Stimulated activated CD8-positive, alpha-beta memory T cell treated with anti-CD3 and anti-CD28 coated beads, Interleukin-15, amount 100 ng/mL, for 4 hours (primary cell): ENCODE measurements around the gene ZNF107.
"Not testable (repeated sequence)": the region's sequence is repeated elsewhere in the genome, so short reads cannot be mapped to it uniquely, and the experiment has no call there.

Experiments used
- DNase-seq, 2 donors: peaks; one replicate each; pipeline ENCODE4 v3.0.0-alpha.2; 2020; ENCODE audit warnings: low read depth in 2 of 2

The ZNF107 gene

DNA sequence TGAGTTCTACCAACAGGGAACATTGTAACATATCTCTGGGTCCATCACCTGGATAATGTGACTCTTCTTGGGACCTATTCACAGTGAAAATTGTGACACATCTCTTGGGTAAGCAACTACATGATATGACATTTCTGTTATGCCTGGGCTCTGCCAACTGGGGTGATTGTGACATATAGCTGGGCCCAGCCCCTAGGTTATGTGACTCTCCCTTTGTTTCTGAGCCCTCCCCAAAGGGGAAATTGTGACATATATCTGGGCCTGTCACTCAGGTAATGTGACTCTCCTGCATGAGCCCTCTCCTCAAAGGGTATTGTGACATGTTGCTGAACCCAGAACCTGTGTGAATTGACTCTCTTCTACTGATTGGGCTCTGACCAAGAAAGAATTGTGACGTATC lies 22.4 kb upstream of the ZNF107 start:
- DNase-seq, result no peak

DNA sequence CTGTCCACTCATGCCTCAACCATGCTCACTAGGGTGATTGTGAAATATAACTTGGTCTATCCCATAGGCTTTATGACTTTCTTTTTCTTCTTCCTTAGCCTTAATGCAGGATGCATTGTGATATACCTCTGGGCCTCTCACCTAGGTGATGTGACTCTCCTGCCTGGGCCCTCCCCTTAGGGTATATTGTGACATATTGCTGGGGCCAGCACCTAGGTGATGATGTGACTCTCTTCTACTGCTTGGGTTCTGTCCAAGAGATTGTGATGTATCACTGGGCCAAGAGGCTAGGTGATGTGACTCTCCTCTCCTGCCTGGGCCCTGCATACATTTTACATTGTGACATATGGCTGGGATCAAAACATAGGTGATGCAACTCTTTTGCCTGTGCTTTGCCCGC lies 14.7 kb upstream of the ZNF107 start:
- no peak for DNase-seq

- no peak for DNase-seq
These were observed 14.2 kb upstream of the ZNF107 start for GRCh38 chr7:64651632-64652165.

DNA sequence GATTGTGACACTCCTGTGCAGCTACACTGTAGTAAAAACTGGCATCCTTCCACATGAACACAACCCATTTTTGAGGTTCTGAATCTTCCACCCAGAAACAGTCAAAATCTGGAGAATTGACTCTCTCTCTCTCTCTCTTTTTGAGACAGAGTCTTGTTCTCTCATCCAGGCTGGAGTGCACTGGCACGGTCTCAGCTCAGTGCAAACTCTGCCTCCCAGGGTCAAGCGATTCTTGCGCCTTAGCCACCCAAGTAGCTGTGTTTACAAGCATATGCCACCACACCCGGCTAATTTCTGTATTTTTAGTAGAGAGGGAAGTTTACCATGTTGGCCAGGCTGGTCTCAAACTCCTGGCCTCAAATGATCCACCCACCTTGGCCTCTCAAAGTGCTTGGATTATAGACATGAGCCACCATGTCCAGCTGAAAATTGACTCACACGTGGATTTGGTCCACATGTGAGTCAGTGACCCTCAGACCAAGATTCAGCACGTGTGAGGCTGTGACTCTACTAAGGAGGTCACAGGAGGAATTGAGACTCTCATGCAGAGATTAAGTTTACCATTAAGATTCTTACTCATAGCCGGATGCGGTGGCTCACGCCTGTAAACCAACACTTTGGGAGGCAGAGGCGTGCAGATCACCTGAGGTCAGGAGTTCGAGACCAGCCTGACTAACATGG lies 12.1 kb upstream of the ZNF107 start:
- no peak for DNase-seq

- DNase-seq, result no peak
These were observed 11.0 kb upstream of the ZNF107 start for GRCh38 chr7:64654796-64655548.

- no peak for DNase-seq
These were observed 10.1 kb upstream of the ZNF107 start for GRCh38 chr7:64655811-64656210.

DNA sequence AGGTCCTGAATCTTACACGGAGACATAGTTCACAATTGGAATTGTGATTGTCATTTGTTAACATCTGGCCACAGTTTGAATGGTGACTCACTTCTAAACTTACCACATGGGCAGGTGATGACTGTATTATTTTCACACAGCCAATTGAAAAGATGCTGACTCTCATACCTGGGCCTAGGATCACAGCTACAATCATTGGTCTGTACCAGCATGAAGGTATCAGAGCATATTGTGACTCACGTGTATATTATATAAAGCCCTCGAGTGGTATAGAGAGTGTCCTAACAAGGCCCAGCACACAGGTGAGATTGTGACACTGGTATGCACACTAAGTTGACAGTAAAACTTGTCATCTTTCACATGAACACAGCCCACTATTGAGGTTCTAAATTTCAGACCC lies 9.4 kb upstream of the ZNF107 start:
- DNase-seq, result no peak

DNA sequence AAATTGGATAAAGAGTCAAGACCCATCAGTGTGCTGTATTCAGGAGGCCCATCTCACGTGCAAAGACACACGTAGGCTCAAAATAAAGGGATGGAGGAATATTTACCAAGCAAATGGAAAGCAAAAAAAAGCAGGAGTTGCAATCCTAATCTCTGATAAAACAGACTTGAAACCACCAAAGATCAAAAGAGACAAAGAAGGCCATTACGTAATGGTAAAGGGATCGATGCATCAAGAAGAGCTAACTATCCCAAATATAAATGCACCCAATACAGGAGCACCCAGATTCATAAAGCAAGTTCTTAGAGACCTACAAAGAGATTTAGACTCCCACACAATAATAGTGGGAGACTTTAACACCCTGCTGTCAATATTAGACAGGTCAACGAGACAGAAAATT lies 3.8 kb upstream of the ZNF107 start:
- DNase-seq, result not testable (repeated sequence)

- no peak for DNase-seq
These were observed 724 bp downstream of the ZNF107 start for GRCh38 chr7:64666663-64667050.

GRCh38 chr7:64667311-64667710 lies 1.4 kb downstream of the ZNF107 start:
- no peak for DNase-seq

GRCh38 chr7:64672414-64672813 lies 6.5 kb downstream of the ZNF107 start:
- DNase-seq, result no peak

DNA sequence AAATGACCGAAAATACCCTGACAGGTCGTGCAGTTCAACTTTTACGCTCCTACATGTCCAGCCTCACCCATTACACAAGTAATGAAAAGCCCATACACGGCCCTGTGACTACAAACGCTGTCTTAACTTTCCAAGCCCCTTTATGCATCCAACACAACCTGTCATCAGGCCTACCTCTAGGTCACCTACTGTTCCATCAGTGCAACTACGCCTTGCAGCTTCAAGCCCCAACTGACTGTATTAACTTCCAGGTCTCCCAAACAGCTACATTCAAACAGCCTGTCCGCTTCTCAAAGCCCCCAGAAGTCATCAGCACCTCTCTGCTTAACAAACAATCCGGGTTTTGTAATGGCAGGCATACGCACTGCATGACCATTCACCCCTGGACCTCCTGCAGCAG lies 19.2 kb downstream of the ZNF107 start:
- no peak for DNase-seq

DNA sequence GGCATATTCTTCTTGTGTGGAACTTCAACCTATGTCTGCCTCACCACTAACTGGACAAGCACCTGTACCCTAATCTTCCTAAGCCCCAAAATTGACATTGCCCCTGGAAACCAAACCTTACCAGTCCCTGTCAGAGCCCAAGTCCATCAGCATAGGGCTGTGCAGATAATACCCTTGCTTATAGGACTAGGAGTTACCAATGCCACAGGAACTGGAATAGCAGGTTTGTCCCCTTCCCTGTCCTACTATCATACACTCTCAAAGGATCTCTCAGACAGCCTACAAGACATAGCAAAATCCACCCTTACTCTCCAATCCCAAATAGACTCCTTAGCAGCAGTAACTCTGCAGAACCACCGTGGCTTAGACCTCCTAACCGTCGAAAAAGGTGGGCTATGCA lies 19.8 kb downstream of the ZNF107 start:
- no peak for DNase-seq

- no peak for DNase-seq
These were observed 20.7 kb downstream of the ZNF107 start for GRCh38 chr7:64686493-64687184.

DNA sequence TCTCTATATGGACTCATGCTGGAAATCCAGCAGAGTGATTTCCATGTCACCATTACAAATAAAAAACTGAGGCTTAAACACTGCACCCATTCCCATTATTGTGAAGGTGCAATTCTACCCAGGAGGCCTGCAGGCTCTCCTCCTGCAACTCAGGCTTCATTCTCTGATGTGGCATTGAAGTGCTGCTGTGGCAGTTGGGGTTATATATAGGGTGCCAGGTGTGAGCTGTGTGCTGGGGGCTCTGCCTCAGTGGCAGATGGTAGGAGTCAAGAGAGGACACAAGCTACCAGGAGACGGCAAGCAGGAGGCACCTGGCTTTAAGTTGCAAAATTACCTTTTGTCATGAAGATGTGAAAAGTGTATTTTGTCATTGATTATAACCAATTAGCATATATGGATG lies 21.3 kb downstream of the ZNF107 start:
- DNase-seq, result no peak

DNA sequence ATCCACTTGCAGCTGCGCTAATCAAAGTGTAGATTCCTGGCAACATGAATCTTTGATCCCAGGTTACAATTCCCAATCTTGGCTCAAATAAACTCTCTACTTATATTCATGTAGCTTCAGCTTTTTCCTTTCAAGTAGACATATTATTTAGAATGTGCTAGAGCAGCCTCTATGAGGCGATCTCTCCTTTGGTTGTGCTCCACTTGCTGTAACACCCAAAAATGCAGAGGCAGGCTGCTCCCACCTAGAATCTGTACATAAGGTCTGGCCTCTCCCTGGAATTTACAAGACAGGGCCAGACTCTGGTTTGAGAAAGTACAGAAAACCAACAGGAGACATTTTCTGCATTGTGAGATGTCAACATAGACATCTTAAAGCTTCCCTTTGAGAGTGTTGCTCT lies 23.1 kb downstream of the ZNF107 start:
- no peak for DNase-seq

GRCh38 chr7:64691831-64692230 lies 25.9 kb downstream of the ZNF107 start:
- no peak for DNase-seq

DNA sequence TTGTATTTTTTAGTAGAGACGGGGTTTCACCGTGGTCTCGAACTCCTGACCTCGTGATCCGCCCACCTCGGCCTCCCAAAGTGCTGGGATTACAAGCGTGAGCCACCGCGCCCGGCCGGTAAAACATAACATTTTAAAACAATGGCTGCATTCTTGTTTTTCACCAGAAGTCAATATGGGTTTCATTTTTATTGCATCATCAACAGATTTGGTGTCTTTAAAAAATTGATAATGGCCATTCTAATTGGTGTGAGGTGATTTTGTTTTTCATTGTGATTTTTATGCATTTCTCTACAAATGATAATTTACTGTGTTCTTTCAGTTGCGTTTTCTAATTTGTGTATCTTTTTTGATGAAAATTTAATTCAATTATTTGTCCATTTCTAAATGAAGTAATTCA lies 31.9 kb downstream of the ZNF107 start:
- DNase-seq, result not testable (repeated sequence)

GRCh38 chr7:64706625-64707292 lies 40.8 kb downstream of the ZNF107 start:
- DNase-seq, result no peak

GRCh38 chr7:64717896-64718295 lies 52.0 kb downstream of the ZNF107 start:
- not testable (repeated sequence) for DNase-seq

- DNase-seq, result no peak
These were observed 63.3 kb downstream of the ZNF107 start for GRCh38 chr7:64729089-64729848.
